ENCODE measurements around the gene TMEM79. TPM values are rescaled to one million over a fixed set of nuclear protein-coding genes. Genes with fewer than 3 reads are reported as not detected.

Gene TMEM79
- polyA plus RNA-seq, 1 of the 3 experiments (the other 2 are of a cell fraction): 4.5 TPM

GRCh38 chr1:156305215-156305614 is 21.1 kb downstream of the TMEM79 start:
- ChIA-PET POLR2A (interaction anchor here (0.6 kb wide), 1 partner anchor 40 kb away, joined by 5 read pairs; no protein-coding TSS in a partner anchor), CTCF (interaction anchor here (1.5 kb wide), 1 partner anchor 80 kb away, joined by 3 read pairs; no protein-coding TSS in a partner anchor)
- H3K9ac ChIP-seq: no peak overlapping the region
- no peaks in the 10 kb centered on the region for H4K20me1 ChIP-seq (ENCODE audit: insufficient read depth)
- no peaks in the 10 kb centered on the region for H3K79me2 ChIP-seq (ENCODE audit: insufficient read depth)
- H3K36me3 ChIP-seq (replicated peaks in 1 of 2; ENCODE audit: control insufficient read depth in 1 of 2, insufficient read depth in 2 of 2, low read length in 1 of 2): peaks cover 24 to 55% of the 10 kb centered on the region in 2 experiments
- H3F3A ChIP-seq (replicated peaks; ENCODE audit: insufficient read depth): peaks cover 17% of the 10 kb centered on the region
- no peaks in the 10 kb centered on the region for H3K27me3 ChIP-seq (ENCODE audit: insufficient read depth)
- DNase-seq: no peak
- 88% methylated on average over 2 of the region's 2 CpGs for WGBS (ENCODE audit: low lambda C conversion rate)
- H3K9me2 ChIP-seq: no peaks in the 10 kb centered on the region
- no peak overlapping the region for H3K27ac ChIP-seq (ENCODE audit: low read depth in 2 of 2, low read length in 1 of 2)
- TF ChIP-seq SMC3 (IDR thresholded peaks at IDR 0.05; ENCODE audit: low read depth, low read length): no peak
- TF ChIP-seq RCOR1 (IDR thresholded peaks at IDR 0.05; ENCODE audit: low read length): no peak
- TF ChIP-seq NRF1 (IDR thresholded peaks at IDR 0.05; ENCODE audit: low read depth, low read length): no peak
- TF ChIP-seq CHD2 (IDR thresholded peaks at IDR 0.05; ENCODE audit: low read length, partially characterized antibody): no peak
- TF ChIP-seq TCF12 (IDR thresholded peaks at IDR 0.05): no peak
- TF ChIP-seq MXI1 (IDR thresholded peaks at IDR 0.05; ENCODE audit: low read depth, low read length): no peak
- TF ChIP-seq POLR2AphosphoS5 (IDR thresholded peaks at IDR 0.05; ENCODE audit: low read depth, low read length): no peak
- TF ChIP-seq, protein P1, sequence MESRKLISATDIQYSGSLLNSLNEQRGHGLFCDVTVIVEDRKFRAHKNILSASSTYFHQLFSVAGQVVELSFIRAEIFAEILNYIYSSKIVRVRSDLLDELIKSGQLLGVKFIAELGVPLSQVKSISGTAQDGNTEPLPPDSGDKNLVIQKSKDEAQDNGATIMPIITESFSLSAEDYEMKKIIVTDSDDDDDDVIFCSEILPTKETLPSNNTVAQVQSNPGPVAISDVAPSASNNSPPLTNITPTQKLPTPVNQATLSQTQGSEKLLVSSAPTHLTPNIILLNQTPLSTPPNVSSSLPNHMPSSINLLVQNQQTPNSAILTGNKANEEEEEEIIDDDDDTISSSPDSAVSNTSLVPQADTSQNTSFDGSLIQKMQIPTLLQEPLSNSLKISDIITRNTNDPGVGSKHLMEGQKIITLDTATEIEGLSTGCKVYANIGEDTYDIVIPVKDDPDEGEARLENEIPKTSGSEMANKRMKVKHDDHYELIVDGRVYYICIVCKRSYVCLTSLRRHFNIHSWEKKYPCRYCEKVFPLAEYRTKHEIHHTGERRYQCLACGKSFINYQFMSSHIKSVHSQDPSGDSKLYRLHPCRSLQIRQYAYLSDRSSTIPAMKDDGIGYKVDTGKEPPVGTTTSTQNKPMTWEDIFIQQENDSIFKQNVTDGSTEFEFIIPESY (IDR thresholded peaks at IDR 0.05; ENCODE audit: borderline replicate concordance, low read depth): no peak
- no peak overlapping the region for H3K4me2 ChIP-seq
- no peaks in the 10 kb centered on the region for H3K9me3 ChIP-seq
- H3K4me3 ChIP-seq (ENCODE audit: low read depth in 2 of 2, low read length in 1 of 2): no peak overlapping the region
- no peaks in the 10 kb centered on the region for H3K4me1 ChIP-seq (ENCODE audit: control insufficient read depth in 1 of 2, insufficient read depth in 2 of 2, low read depth in 1 of 2, low read length in 1 of 2)
- H2AFZ ChIP-seq (ENCODE audit: low read depth): no peak overlapping the region

DNA sequence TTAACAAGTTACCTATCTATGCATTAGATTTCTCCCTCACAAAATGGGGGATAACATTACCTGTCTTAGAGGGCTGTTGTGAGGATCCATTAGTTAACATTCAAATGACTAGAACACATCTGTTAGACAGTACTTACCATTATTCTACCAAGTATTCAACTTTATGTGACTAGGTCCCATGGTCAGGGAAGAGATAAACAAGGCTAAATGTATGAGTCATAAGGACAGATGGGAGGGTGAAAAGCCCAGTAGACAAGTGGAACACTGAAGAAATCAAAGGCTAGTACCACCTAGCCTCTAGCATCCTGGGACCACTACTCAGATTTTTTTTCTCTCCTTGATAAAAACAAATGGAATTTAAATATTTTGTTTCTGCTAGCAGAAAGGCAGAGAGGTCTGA is 24.0 kb downstream of the TMEM79 start:
- POLR2A ChIA-PET: no interaction called here
- Histone ChIP-seq H3K27ac (ENCODE audit: low read depth in 2 of 2, low read length in 1 of 2) (0 out of 4 replicates have a peak overlapping the region, but pooled peaks of 1 of the 2 experiments have one; percentile 3), H3K4me2 (no peak overlapping the region), H3F3A (replicated peaks; ENCODE audit: insufficient read depth) (peaks cover 23% of the 10 kb centered on the region), H3K9me3 (no peaks in the 10 kb centered on the region), H3K4me1 (ENCODE audit: control insufficient read depth in 1 of 2, insufficient read depth in 2 of 2, low read depth in 1 of 2, low read length in 1 of 2) (no peaks in the 10 kb centered on the region), H3K27me3 (ENCODE audit: insufficient read depth) (no peaks in the 10 kb centered on the region), H3K36me3 (replicated peaks in 1 of 2; ENCODE audit: control insufficient read depth in 1 of 2, insufficient read depth in 2 of 2, low read length in 1 of 2) (peaks cover 51 to 79% of the 10 kb centered on the region in 2 experiments), H3K9me2 (no peaks in the 10 kb centered on the region), H4K20me1 (ENCODE audit: insufficient read depth) (no peaks in the 10 kb centered on the region), H3K79me2 (ENCODE audit: insufficient read depth) (no peaks in the 10 kb centered on the region), H2AFZ (ENCODE audit: low read depth) (no peak overlapping the region), H3K4me3 (ENCODE audit: low read depth in 2 of 2, low read length in 1 of 2) (no peak overlapping the region), H3K9ac (no peak overlapping the region)
- TF ChIP-seq FOSL2 (IDR thresholded peaks at IDR 0.05; ENCODE audit: borderline replicate concordance, low read depth): peak; percentile 26; the same call in 1 of the 2 replicates
- TF ChIP-seq NFIC (IDR thresholded peaks at IDR 0.05; ENCODE audit: borderline replicate concordance): no peak
- CTCF ChIA-PET: interaction anchor here (1.0 to 2.2 kb wide), 4 partner anchors 11 to 83 kb away, joined by 3 to 10 read pairs (median 5); no protein-coding TSS in a partner anchor
- no peak for DNase-seq

- H3K4me1 ChIP-seq (ENCODE audit: control insufficient read depth in 1 of 2, insufficient read depth in 2 of 2, low read depth in 1 of 2, low read length in 1 of 2): no peaks in the 10 kb centered on the region
- POLR2A ChIA-PET: interaction anchor here (0.8 kb wide), 1 partner anchor 9 kb away, joined by 3 read pairs; no protein-coding TSS in a partner anchor
- CTCF ChIA-PET: interaction anchor here (0.9 to 1.2 kb wide), 3 partner anchors 9 to 75 kb away, joined by 3 to 4 read pairs (median 3); no protein-coding TSS in a partner anchor
- TF ChIP-seq FOSL2 (IDR thresholded peaks at IDR 0.05; ENCODE audit: borderline replicate concordance, low read depth) (peak; percentile 23; the same call in 1 of the 2 replicates), JUND (IDR thresholded peaks at IDR 0.05) (no peak)
- H3F3A ChIP-seq (replicated peaks; ENCODE audit: insufficient read depth): peaks cover 22% of the 10 kb centered on the region
- H3K9me3 ChIP-seq: no peaks in the 10 kb centered on the region
- H3K4me2 ChIP-seq: no peak overlapping the region
- no peak overlapping the region for H3K4me3 ChIP-seq (ENCODE audit: low read depth in 2 of 2, low read length in 1 of 2)
- H3K27me3 ChIP-seq (ENCODE audit: insufficient read depth): no peaks in the 10 kb centered on the region
- H3K9ac ChIP-seq: no peak overlapping the region
- H3K27ac ChIP-seq (ENCODE audit: low read depth in 2 of 2, low read length in 1 of 2): no peak overlapping the region
- WGBS (ENCODE audit: low lambda C conversion rate): 79% methylated on average over 6 of the region's 6 CpGs
- no peaks in the 10 kb centered on the region for H3K79me2 ChIP-seq (ENCODE audit: insufficient read depth)
- no peak overlapping the region for H2AFZ ChIP-seq (ENCODE audit: low read depth)
- peaks cover 73 to 87% of the 10 kb centered on the region in 2 experiments for H3K36me3 ChIP-seq (replicated peaks in 1 of 2; ENCODE audit: control insufficient read depth in 1 of 2, insufficient read depth in 2 of 2, low read length in 1 of 2)
- no peaks in the 10 kb centered on the region for H4K20me1 ChIP-seq (ENCODE audit: insufficient read depth)
- no peaks in the 10 kb centered on the region for H3K9me2 ChIP-seq
- DNase-seq: no peak
Measured at GRCh38 chr1:156310962-156311361, 26.8 kb downstream of the TMEM79 start.
